ENCODE data around the gene GNPNAT1. TPM values are rescaled to one million over a fixed set of nuclear protein-coding genes. Genes with fewer than 3 reads are reported as not detected.
"Not testable (repeated sequence)": the region's sequence is repeated elsewhere in the genome, so short reads cannot be mapped to it uniquely, and the experiment has no call there.

Gene GNPNAT1
- polyA plus RNA-seq, 1 of the 3 experiments (the other 2 are of a cell fraction) = 15.2 TPM

GRCh38 chr14:52767058-52767833 is 24.2 kb downstream of the GNPNAT1 start:
- CTCF ChIA-PET = interaction anchor here (0.9 to 1.2 kb wide), 2 partner anchors 10 kb away, joined by 3 read pairs; no protein-coding TSS in a partner anchor
- 92% methylated on average over 3 of the region's 3 CpGs for WGBS (ENCODE audit: low lambda C conversion rate)

GRCh38 chr14:52762923-52763322 is 28.5 kb downstream of the GNPNAT1 start:
- H3K27ac ChIP-seq (ENCODE audit: low read depth in 2 of 2, low read length in 1 of 2); H3K4me1 ChIP-seq (ENCODE audit: control insufficient read depth in 1 of 2, insufficient read depth in 2 of 2, low read depth in 1 of 2, low read length in 1 of 2); H2AFZ ChIP-seq (ENCODE audit: low read depth); DNase-seq; H3K79me2 ChIP-seq (ENCODE audit: insufficient read depth); H3K4me2 ChIP-seq; H3K9ac ChIP-seq; CTCF ChIA-PET; POLR2A ChIA-PET; H3K27me3 ChIP-seq (ENCODE audit: insufficient read depth); H3K9me3 ChIP-seq; H3K4me3 ChIP-seq (ENCODE audit: low read depth in 2 of 2, low read length in 1 of 2); H4K20me1 ChIP-seq (ENCODE audit: insufficient read depth); H3K9me2 ChIP-seq: not testable (repeated sequence)
- WGBS (ENCODE audit: low lambda C conversion rate) = 98% methylated on average over 4 of the region's 4 CpGs
- H3K36me3 ChIP-seq (replicated peaks in 1 of 2; ENCODE audit: control insufficient read depth in 1 of 2, insufficient read depth in 2 of 2, low read length in 1 of 2) = peaks cover 9 to 36% of the 10 kb centered on the region in 2 experiments
- H3F3A ChIP-seq (replicated peaks; ENCODE audit: insufficient read depth) = peaks cover 11% of the 10 kb centered on the region

More at GRCh38 chr14:52767058-52767833, 24.2 kb downstream of the GNPNAT1 start:
- Histone ChIP-seq H3K4me1 (ENCODE audit: control insufficient read depth in 1 of 2, insufficient read depth in 2 of 2, low read depth in 1 of 2, low read length in 1 of 2) (no peaks in the 10 kb centered on the region), H3K36me3 (replicated peaks in 1 of 2; ENCODE audit: control insufficient read depth in 1 of 2, insufficient read depth in 2 of 2, low read length in 1 of 2) (peaks cover 29 to 50% of the 10 kb centered on the region in 2 experiments), H3K4me2 (no peak overlapping the region), H3K9me3 (no peaks in the 10 kb centered on the region), H3K9me2 (no peaks in the 10 kb centered on the region), H3K4me3 (ENCODE audit: low read depth in 2 of 2, low read length in 1 of 2) (no peak overlapping the region), H4K20me1 (ENCODE audit: insufficient read depth) (no peaks in the 10 kb centered on the region), H3K27me3 (ENCODE audit: insufficient read depth) (no peaks in the 10 kb centered on the region), H3K79me2 (ENCODE audit: insufficient read depth) (peaks cover 3% of the 10 kb centered on the region), H3K27ac (ENCODE audit: low read depth in 2 of 2, low read length in 1 of 2) (no peak overlapping the region), H3K9ac (no peak overlapping the region), H3F3A (replicated peaks; ENCODE audit: insufficient read depth) (peaks cover 28% of the 10 kb centered on the region), H2AFZ (ENCODE audit: low read depth) (no peak overlapping the region)
- no peak for DNase-seq
- POLR2A ChIA-PET = no interaction called here
- no peak for TF ChIP-seq RAD21 (IDR thresholded peaks at IDR 0.05; ENCODE audit: low read length)
- TF ChIP-seq FOSL2 (IDR thresholded peaks at IDR 0.05; ENCODE audit: borderline replicate concordance, low read depth) = no peak

GRCh38 chr14:52759145-52759544 is 32.3 kb downstream of the GNPNAT1 start:
- no peaks in the 10 kb centered on the region for H3K27me3 ChIP-seq (ENCODE audit: insufficient read depth)
- H3K4me1 ChIP-seq (ENCODE audit: control insufficient read depth in 1 of 2, insufficient read depth in 2 of 2, low read depth in 1 of 2, low read length in 1 of 2) = no peaks in the 10 kb centered on the region
- no peaks in the 10 kb centered on the region for H4K20me1 ChIP-seq (ENCODE audit: insufficient read depth)
- POLR2A ChIA-PET = no interaction called here
- H3K9me2 ChIP-seq = no peaks in the 10 kb centered on the region
- H3F3A ChIP-seq (replicated peaks; ENCODE audit: insufficient read depth) = peaks cover 11% of the 10 kb centered on the region
- H3K4me2 ChIP-seq = no peak overlapping the region
- H3K36me3 ChIP-seq (replicated peaks in 1 of 2; ENCODE audit: control insufficient read depth in 1 of 2, insufficient read depth in 2 of 2, low read length in 1 of 2) = peaks cover 14 to 42% of the 10 kb centered on the region in 2 experiments
- H3K79me2 ChIP-seq (ENCODE audit: insufficient read depth) = 0 out of 2 replicates have a peak, but pooled peaks cover 3% of the 10 kb centered on the region
- H3K9ac ChIP-seq = no peak overlapping the region
- no peak overlapping the region for H3K27ac ChIP-seq (ENCODE audit: low read depth in 2 of 2, low read length in 1 of 2)
- CTCF ChIA-PET = no interaction called here
- 100% methylated on average over 1 of the region's 1 CpG for WGBS (ENCODE audit: low lambda C conversion rate)
- DNase-seq = no peak
- H3K4me3 ChIP-seq (ENCODE audit: low read depth in 2 of 2, low read length in 1 of 2) = no peak overlapping the region
- no peaks in the 10 kb centered on the region for H3K9me3 ChIP-seq
- H2AFZ ChIP-seq (ENCODE audit: low read depth) = no peak overlapping the region
- no peak for TF ChIP-seq USF2 (IDR thresholded peaks at IDR 0.05; ENCODE audit: borderline replicate concordance, low read depth, low read length)
- TF ChIP-seq RXRA (IDR thresholded peaks at IDR 0.05; ENCODE audit: borderline replicate concordance, low read depth) = no peak
- TF ChIP-seq NRF1 (IDR thresholded peaks at IDR 0.05; ENCODE audit: low read depth, low read length) = no peak
- TF ChIP-seq MEF2A (IDR thresholded peaks at IDR 0.05; ENCODE audit: borderline replicate concordance, low read depth) = no peak
- TF ChIP-seq SIN3A (IDR thresholded peaks at IDR 0.05; ENCODE audit: borderline replicate concordance, low read depth, low read length) = no peak
- TF ChIP-seq CHD2 (IDR thresholded peaks at IDR 0.05; ENCODE audit: low read length, partially characterized antibody) = no peak
- no peak for TF ChIP-seq JUND (IDR thresholded peaks at IDR 0.05)
- no peak for TF ChIP-seq IRF3 (IDR thresholded peaks at IDR 0.05; ENCODE audit: low read depth, low read length)
- TF ChIP-seq SMC3 (IDR thresholded peaks at IDR 0.05; ENCODE audit: low read depth, low read length) = no peak
- no peak for TF ChIP-seq PBX3 (IDR thresholded peaks at IDR 0.05)
- no peak for TF ChIP-seq POLR2AphosphoS5 (IDR thresholded peaks at IDR 0.05; ENCODE audit: low read depth, low read length)
- no peak for TF ChIP-seq RAD21 (IDR thresholded peaks at IDR 0.05; ENCODE audit: low read length)
- no peak for TF ChIP-seq FOSL2 (IDR thresholded peaks at IDR 0.05; ENCODE audit: borderline replicate concordance, low read depth)
- no peak for TF ChIP-seq GABPA (IDR thresholded peaks at IDR 0.05; ENCODE audit: low read depth)
- no peak for TF ChIP-seq TEAD4 (IDR thresholded peaks at IDR 0.05; ENCODE audit: borderline replicate concordance, insufficient read depth)
- no peak for TF ChIP-seq EP300 (IDR thresholded peaks at IDR 0.05; ENCODE audit: borderline replicate concordance in 1 of 2, low read depth in 1 of 2, low read length in 1 of 2)

Measured in SK-N-SH (cell line).